Measurements from ENCODE around the gene GP2.

Gene GP2

DNA sequence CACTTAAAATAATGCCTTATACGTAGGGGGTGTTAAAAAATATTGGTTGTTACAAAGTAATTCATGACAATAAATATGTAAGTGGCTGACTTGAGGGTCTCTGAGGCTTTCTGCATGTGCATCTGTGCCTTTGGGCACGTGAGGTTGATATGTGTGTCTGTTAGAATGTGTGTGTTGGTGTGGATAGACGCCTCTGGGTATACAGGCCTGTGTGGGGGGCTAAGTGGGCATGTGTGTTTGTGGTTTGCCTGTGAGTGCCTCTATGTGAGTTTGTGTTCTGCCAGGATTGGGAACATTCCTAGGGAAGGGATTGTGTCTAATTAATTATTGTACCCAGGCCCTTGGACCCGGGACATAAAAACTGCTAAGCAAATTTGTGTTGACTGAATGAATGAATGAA is 19.0 kb downstream of the GP2 start:
- in situ Hi-C loops (cut with MboI; ENCODE audit: low sequenced_read_pairs): no loop called here

GRCh38 chr16:20307791-20308190 is 19.5 kb downstream of the GP2 start:
- in situ Hi-C loops (cut with MboI; ENCODE audit: low sequenced_read_pairs): no loop called here

- in situ Hi-C loops (cut with MboI; ENCODE audit: low sequenced_read_pairs): no loop called here
Observed at GRCh38 chr16:20307240-20307671, 20.1 kb downstream of the GP2 start.

GRCh38 chr16:20306401-20306800 is 20.9 kb downstream of the GP2 start:
- in situ Hi-C loops (cut with MboI; ENCODE audit: low sequenced_read_pairs): no loop called here

DNA sequence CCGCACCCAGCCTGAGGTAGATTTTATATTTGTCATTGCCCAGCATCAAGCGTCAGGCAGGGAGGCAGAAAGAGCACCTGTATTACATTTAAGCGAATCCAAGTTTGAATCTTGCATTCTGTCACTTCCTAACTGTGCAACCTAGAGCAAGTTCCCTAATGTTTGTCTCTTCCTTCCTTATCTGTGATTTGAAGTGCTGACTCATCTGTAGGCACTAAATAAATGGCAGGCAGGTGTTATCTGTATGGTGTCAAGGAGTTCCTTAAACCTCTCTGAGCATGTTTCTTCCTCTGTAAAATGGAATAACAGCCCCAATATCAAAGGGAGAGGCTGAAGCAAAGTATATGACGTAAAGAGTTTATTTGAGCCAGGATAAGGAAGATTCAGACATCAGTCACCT is 24.3 kb downstream of the GP2 start:
- in situ Hi-C loops (cut with MboI; ENCODE audit: low sequenced_read_pairs): no loop called here

DNA sequence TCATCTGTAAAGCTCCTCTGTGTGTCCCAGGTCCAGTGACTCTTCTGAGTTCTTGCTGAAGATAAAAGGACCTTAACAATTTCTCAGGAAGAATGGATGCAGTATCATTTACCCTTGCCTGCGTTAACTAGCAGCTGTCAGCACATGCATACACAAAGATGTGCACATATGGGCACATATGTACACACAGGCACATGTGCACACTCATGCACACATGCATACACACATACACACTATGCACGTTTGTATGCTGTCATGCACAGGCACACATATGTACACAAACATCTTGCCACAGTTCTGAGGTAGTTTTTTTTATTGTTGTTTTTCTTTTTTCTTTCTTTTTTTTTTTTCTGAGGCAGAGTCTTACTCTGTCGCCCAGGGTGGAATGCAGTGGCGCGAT is 24.9 kb downstream of the GP2 start:
- in situ Hi-C loops (cut with MboI; ENCODE audit: low sequenced_read_pairs): no loop called here

DNA sequence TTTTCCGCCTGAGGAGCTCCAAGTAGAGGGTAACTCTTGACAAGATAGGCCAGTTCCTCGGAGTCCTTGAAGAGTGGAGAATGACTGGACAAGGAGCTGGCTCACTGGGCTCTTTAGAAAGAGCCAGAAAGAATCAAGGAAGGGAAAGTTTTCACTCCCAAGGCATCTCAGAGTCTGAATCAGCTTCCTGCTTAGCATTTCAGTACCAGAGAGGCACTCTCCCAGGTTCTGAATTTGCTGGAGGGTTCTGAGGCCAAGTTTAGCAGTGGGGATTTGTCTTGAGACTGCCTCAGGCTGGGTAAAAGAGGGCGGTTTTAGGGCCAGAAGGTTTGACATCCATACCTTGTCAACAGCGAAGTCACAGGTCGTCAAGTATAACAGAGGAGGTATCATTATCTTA is 25.5 kb downstream of the GP2 start:
- in situ Hi-C loops (cut with MboI; ENCODE audit: low sequenced_read_pairs): no loop called here

GRCh38 chr16:20300312-20301097 is 26.8 kb downstream of the GP2 start:
- in situ Hi-C loops (cut with MboI; ENCODE audit: low sequenced_read_pairs): no loop called here

- in situ Hi-C loops (cut with MboI; ENCODE audit: low sequenced_read_pairs): no loop called here
Observed at GRCh38 chr16:20298452-20298851, 28.9 kb downstream of the GP2 start.

DNA sequence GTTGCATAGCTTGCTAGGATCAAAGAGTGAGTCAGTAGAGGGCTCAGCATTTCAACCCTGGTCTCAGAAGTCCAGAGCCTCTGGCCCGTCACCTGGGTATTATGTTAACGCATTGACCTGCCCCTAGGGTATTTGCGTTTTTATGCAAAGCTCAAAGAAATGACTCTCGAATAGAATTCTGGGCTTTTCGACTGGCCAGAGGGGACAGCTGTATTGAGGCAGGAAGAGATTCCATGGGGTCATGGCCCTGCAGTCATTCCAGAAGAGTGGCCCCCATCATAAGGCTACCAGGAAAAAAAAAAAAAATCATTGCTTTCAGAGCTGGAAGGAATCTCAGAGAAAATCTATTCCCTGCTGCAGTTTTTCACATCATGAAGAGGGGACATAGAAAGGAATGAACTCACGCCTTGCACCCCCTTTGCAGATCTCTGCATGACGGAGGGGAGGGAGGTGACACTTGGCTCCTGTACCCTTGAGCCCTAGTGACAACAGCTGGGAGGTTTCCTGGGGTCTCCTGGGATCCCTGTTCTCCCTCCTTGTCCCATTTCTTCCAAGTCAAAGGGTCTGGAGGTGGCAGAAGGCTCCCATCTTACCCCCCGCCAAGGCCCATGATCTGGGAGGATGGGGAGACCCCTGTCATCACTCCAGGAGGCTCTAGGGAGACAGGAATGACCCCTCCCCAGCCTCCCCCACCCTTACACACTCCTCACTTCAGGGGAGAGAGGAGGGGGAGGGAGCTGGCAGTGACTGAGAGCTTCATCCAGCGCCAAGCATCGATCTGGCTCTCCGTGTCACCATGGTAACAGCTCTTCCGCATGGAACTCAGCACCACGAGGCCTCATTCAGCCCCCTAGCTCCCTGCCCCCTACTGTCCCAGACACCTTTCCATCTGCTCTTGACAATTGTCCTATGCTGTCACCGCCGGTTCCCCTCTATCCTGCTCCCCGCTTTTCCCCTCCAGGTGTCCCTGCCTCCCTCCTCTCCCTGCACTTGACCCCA is 35.8 kb downstream of the GP2 start:
- in situ Hi-C loops (cut with MboI; ENCODE audit: low sequenced_read_pairs): no loop called here

GRCh38 chr16:20289571-20289970 is 37.7 kb downstream of the GP2 start:
- in situ Hi-C loops (cut with MboI; ENCODE audit: low sequenced_read_pairs): no loop called here

DNA sequence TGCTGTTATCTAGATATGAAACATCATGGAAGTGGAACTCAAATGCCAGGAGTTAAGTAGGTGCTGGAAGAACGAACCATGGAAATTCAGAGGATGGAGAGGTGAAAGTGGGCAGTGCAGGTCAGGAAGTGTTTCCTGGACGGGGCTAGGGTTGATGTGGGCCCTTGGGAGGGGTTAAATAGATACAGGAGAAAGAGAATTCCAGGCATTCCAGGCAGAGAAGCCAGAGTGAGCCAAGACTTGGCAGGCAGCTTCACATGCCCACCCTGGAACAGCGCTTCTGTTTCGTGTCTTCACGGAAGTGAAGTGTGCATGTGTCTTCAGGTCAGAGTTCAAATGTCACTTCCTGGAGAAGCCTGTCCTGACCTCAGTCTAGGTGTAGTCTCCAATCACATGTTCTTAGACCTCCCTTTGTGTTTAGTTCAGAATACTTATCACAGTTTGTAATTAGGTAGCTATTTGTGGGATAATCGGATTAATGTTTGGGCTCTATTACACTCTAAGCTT is 41.3 kb downstream of the GP2 start:
- in situ Hi-C loops (cut with MboI; ENCODE audit: low sequenced_read_pairs): no loop called here

DNA sequence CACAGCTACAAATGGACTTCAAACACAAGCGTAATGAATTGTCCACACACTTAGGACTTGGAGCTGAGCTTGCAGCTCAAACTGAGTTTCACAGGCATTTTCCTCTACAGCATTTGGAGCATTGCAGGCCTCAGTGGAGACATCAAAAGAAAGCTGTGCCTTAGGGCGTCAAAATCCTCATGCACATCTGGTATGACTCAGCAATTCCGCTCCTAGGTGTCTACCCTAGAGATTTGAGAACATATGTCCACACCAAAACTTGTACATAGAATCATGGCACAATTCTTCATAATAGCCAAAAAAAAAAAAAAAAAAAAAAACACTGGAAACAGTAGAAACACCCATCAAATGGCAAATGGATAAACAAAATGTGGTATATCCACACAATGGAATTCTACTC is 47.1 kb downstream of the GP2 start:
- in situ Hi-C loops (cut with MboI; ENCODE audit: low sequenced_read_pairs): no loop called here

DNA sequence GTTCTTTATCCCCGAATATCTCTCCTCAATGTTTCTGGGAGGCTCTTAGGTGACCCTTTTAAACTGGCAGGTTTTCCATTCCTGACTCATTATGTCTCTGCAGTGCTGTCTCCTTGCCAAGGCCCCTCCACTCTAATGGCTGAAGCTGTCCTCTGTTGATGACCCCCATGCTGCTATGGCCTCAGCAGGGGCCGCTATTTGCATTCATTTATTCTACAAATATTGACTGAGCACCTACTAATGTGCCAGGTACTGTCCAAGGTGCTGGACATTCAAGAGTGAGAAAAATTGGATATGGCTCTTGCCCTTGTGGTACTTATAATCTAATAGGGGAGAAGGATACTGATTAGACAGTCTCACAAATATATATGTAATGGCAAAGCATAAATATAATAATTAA is 55.4 kb downstream of the GP2 start:
- in situ Hi-C loops (cut with MboI; ENCODE audit: low sequenced_read_pairs): no loop called here

DNA sequence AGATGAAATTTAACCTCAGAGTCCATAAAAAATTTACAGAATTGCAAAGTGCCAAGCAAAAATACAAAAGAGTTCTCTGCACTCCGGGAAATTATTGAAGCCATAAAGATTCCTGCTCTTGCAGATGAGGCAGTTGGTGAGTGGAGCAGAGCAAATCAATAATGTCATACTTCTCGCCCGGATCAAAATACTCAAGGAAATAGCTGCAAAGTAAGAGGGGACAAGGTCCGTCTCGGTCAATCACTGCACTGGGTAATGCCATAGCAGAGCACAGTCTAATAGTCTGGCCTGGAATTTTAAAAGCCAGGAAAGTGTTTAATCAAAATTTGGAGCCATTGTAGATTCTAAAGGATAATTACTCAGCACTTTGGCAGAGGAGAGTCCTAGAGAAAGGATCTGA is 58.9 kb downstream of the GP2 start:
- in situ Hi-C loops (cut with MboI; ENCODE audit: low sequenced_read_pairs): no loop called here

DNA sequence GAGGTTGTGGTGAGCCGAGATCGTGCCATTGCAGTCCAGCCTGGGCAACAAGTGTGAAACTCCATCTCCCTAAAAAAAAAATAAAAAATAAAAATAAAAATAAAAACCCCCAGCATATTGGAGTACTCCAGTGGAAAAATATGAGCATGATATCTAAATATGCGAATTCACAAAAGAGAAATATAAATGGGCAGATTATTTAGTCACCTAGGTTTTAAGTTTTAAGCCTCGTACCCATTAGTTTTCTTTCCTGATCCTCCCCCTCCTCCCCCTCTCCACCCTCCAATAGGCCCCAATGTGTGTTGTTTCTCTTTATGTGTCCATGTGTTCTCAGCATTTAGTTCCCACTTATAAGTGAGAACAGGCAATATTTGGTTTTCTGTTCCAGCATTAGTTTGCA is 62.3 kb downstream of the GP2 start:
- in situ Hi-C loops (cut with MboI; ENCODE audit: low sequenced_read_pairs): no loop called here

DNA sequence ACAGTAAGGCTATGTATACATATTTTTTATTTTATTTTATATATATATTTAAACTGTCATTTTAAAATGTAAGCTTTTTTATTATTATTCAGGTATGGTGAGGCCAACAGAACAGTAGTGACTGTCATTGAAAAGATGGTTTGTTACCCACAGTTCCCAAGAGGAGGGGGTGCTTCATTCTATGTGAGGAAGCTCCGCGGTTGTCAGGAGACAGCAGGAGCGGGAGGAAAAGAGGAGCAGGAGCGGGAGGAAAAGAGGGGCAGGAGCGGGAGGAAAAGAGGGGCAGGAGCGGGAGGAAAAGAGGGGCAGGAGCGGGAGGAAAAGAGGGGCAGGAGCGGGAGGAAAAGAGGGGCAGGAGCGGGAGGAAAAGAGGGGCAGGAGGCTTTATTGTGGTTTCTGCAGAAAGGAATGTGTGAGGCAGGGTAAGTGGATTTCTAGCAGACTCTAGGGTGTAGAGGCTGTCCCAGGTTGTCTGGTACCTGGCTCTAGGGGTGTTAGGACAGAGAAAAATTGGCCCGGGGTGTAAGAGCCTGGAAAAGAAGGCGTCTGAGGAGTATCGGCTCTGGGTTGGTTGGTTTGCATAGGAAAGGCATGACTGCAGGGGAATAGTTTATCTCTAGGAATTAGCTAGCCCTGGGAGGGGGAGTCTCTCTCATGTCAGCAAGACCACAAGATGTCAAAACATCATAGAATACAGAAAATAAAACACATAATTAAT is 64.0 kb downstream of the GP2 start:
- in situ Hi-C loops (cut with MboI; ENCODE audit: low sequenced_read_pairs): no loop called here

DNA sequence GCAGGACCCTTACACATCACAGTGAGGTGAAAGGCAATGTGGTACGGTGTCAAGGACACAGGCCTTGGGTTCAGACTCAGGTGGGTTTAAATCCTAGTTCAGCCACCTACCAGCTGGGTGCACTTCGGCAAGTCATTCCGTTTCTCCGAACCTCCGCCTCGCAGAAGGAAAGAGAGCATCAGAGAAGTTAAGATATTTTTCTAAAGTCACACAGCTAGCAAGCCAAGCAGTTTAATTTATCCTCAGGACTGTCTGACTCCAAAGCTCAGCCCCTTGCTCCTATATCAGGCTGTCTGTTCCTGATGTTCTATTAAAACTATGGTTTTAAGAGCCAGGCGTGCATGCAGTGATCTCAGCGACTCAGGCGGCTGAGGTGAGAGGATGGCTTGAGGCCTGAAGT is 65.1 kb downstream of the GP2 start:
- in situ Hi-C loops (cut with MboI; ENCODE audit: low sequenced_read_pairs): no loop called here

GRCh38 chr16:20260215-20261009 is 66.9 kb downstream of the GP2 start:
- in situ Hi-C loops (cut with MboI; ENCODE audit: low sequenced_read_pairs): no loop called here
